SW 1271 (cell line): Measurements from ENCODE around the gene ALKBH4.
"Not testable (repeated sequence)": the region's sequence is repeated elsewhere in the genome, so short reads cannot be mapped to it uniquely, and the experiment has no call there.

Experiments used
- DNase-seq, 2 experiments: peaks; one replicate each; lab custom pipeline; 2025; lab: John Stamatoyannopoulos, UW

The ALKBH4 gene

GRCh38 chr7:102478314-102479208 is 13.9 kb upstream of the ALKBH4 start, which contains the start of gene POLR2J:
POLR2J (minus strand) TSS chr7:102478922; CDS start chr7:102478860, 62 bp downstream.
- not testable (repeated sequence) for DNase-seq

- DNase-seq: not testable (repeated sequence)
These were observed 10.2 kb upstream of the ALKBH4 start for GRCh38 chr7:102474736-102475435.

GRCh38 chr7:102474116-102474515 is 9.5 kb upstream of the ALKBH4 start:
- not testable (repeated sequence) for DNase-seq

- DNase-seq: no peak
These were observed 8.8 kb upstream of the ALKBH4 start for GRCh38 chr7:102473271-102473991.

GRCh38 chr7:102472126-102473041 is 7.7 kb upstream of the ALKBH4 start:
- DNase-seq: no peak

GRCh38 chr7:102471791-102472125 is 7.1 kb upstream of the ALKBH4 start:
- DNase-seq: no peak

- no peak for DNase-seq
These were observed 5.5 kb upstream of the ALKBH4 start for GRCh38 chr7:102469972-102470825.

GRCh38 chr7:102469351-102469971 is 4.8 kb upstream of the ALKBH4 start:
- DNase-seq: no peak

- DNase-seq: no peak
These were observed 4.1 kb upstream of the ALKBH4 start for GRCh38 chr7:102468478-102469350.

GRCh38 chr7:102467581-102468477 is 3.2 kb upstream of the ALKBH4 start:
- DNase-seq: no peak

- no peak for DNase-seq
These were observed 1.4 kb upstream of the ALKBH4 start for GRCh38 chr7:102466097-102466496.

- no peak for DNase-seq
These were observed 654 bp downstream of the ALKBH4 start for GRCh38 chr7:102463841-102464576.

GRCh38 chr7:102460467-102460866 is 4.2 kb downstream of the ALKBH4 start:
- DNase-seq: no peak

GRCh38 chr7:102459221-102459844 is 5.3 kb downstream of the ALKBH4 start:
- no peak for DNase-seq

- DNase-seq: no peak
These were observed 7.2 kb downstream of the ALKBH4 start for GRCh38 chr7:102457352-102457924.

- DNase-seq: no peak
These were observed 8.3 kb downstream of the ALKBH4 start for GRCh38 chr7:102456327-102456726.
